HepG2 (cell line): ENCODE results near the gene SLC2A4. TPM values are rescaled to one million over a fixed set of nuclear protein-coding genes. Genes with fewer than 3 reads are reported as not detected.
A peak's percentile ranks its signal among the peaks of the same experiment; 100 is the strongest.

Experiments used
- BCL3 ChIP-seq: sonication (generic); formaldehyde crosslinking; IDR thresholded peaks from 2 replicates; pipeline ENCODE4 v1.5.1; 2020; ENCODE audit warnings: mild to moderate bottlenecking, missing genetic modification reagents, moderate library complexity
- CBFB ChIP-seq: sonication (generic); formaldehyde crosslinking; IDR thresholded peaks from 2 replicates; pipeline ENCODE4 v1.4.0; 2020; ENCODE audit warnings: missing genetic modification reagents
- ELF1 ChIP-seq: sonication (generic); formaldehyde crosslinking; IDR thresholded peaks from 2 replicates; pipeline ENCODE4 v1.4.0; 2020; ENCODE audit warnings: missing genetic modification reagents
- ELF3 ChIP-seq: IDR thresholded peaks from 2 replicates; pipeline ENCODE4 v1.6.1; 2016; ENCODE audit warnings: missing genetic modification reagents, missing compliant biosample characterization
- GATAD1 ChIP-seq: IDR thresholded peaks from 2 replicates; pipeline ENCODE4 v1.6.1; 2016; ENCODE audit warnings: missing genetic modification reagents, missing compliant biosample characterization
- MAZ ChIP-seq, 2 experiments: sonication (generic) in 1 of 2; formaldehyde crosslinking in 1 of 2; IDR thresholded peaks; 2 replicates each; pipeline versions ENCODE4 v1.5.0 to v1.6.1; 2012 to 2020; ENCODE audit warnings: low read depth in 2 of 2, mild to moderate bottlenecking in 2 of 2, borderline replicate concordance in 1 of 2, improper control_type of control experiment in 1 of 2, low read length in 1 of 2, missing genetic modification reagents in 1 of 2, moderate library complexity in 1 of 2
- NKX3-1 ChIP-seq: sonication (generic); formaldehyde crosslinking; IDR thresholded peaks from 2 replicates; pipeline ENCODE4 v1.5.0; 2020; ENCODE audit warnings: missing genetic modification reagents
- NR0B2 ChIP-seq: sonication (generic); formaldehyde crosslinking; IDR thresholded peaks from 2 replicates; pipeline ENCODE4 v1.4.0; 2020; ENCODE audit warnings: mild to moderate bottlenecking, missing genetic modification reagents
- REPIN1 ChIP-seq: sonication (generic); formaldehyde crosslinking; IDR thresholded peaks from 2 replicates; pipeline ENCODE4 v1.8.0; 2022; ENCODE audit warnings: missing genetic modification reagents, low read depth, mild to moderate bottlenecking, borderline replicate concordance
- TFDP2 ChIP-seq: sonication (generic); formaldehyde crosslinking; IDR thresholded peaks from 2 replicates; pipeline ENCODE4 v1.4.0; 2020; ENCODE audit warnings: missing genetic modification reagents
- TSC22D2 ChIP-seq: sonication (generic); formaldehyde crosslinking; IDR thresholded peaks from 2 replicates; pipeline ENCODE4 v1.5.1; 2020; ENCODE audit warnings: missing genetic modification reagents, mild to moderate bottlenecking, borderline replicate concordance
- ZBTB2 ChIP-seq: sonication (generic); formaldehyde crosslinking; IDR thresholded peaks from 2 replicates; pipeline ENCODE4 v1.8.0; 2022; ENCODE audit warnings: low read depth, missing genetic modification reagents
- ZBTB7A ChIP-seq: sonication (generic); formaldehyde crosslinking; IDR thresholded peaks from 2 replicates; pipeline ENCODE4 v1.8.0; 2022; ENCODE audit warnings: mild to moderate bottlenecking, missing genetic modification reagents
- ZHX1 ChIP-seq: sonication (generic); formaldehyde crosslinking; IDR thresholded peaks from 2 replicates; pipeline ENCODE4 v1.8.1; 2022; ENCODE audit warnings: low read depth, mild to moderate bottlenecking, missing genetic modification reagents
- ZNF451 ChIP-seq: sonication (generic); formaldehyde crosslinking; IDR thresholded peaks from 2 replicates; pipeline ENCODE4 v1.5.0; 2020; ENCODE audit warnings: mild to moderate bottlenecking, missing genetic modification reagents
- ZNF563 ChIP-seq: sonication (generic); formaldehyde crosslinking; IDR thresholded peaks from 2 replicates; pipeline ENCODE4 v1.8.0; 2022; ENCODE audit warnings: mild to moderate bottlenecking, moderate library complexity, missing genetic modification reagents
- ZNF766 ChIP-seq: sonication (generic); formaldehyde crosslinking; IDR thresholded peaks from 2 replicates; pipeline ENCODE4 v1.5.0; 2020; ENCODE audit warnings: missing genetic modification reagents, borderline replicate concordance
- ZSCAN29 ChIP-seq: sonication (generic); formaldehyde crosslinking; conservative IDR thresholded peaks from 2 replicates; pipeline ENCODE4 v1.4.0; 2020; ENCODE audit warnings: mild to moderate bottlenecking, missing genetic modification reagents
- ZUFSP ChIP-seq: sonication (generic); formaldehyde crosslinking; IDR thresholded peaks from 2 replicates; pipeline ENCODE4 v1.9.0; 2021; ENCODE audit warnings: missing genetic modification reagents, mild to moderate bottlenecking, borderline replicate concordance
- polyA plus RNA-seq, 8 experiments: library from polyadenylated mRNA; depleted of rRNA in 3 of 8; stranded (reverse) in 7 of 8; unstranded in 1 of 8; fragments of >200 nt; fragmentation: Illumina TruSeq in 4 of 8; extraction: Trizol in 4 of 8; gene quantifications; 2 replicates each; pipeline versions ENCODE4 v1.2.1 to v1.2.3, GENCODE V29; 2011 to 2016; ENCODE audit warnings: low read depth in 4 of 8, missing spikeins in 1 of 8, mixed read lengths in 1 of 8; ENCODE audit not compliant: insufficient read depth in 1 of 8
- total RNA-seq, 5 experiments: library from RNA; depleted of rRNA; stranded (reverse); fragments of >200 nt; fragmentation: Illumina TruSeq; extraction: Trizol; gene quantifications; 2 replicates each; pipeline ENCODE4 v1.2.3, GENCODE V29; 2016; ENCODE audit warnings: low read depth in 1 of 5

SLC2A4 gene
- total and polyA plus RNA-seq, 2 of the 13 experiments (the other 11 are each of a cell fraction or from before 2014, with no cell fraction given), result 4.9 to 5.8 TPM

GRCh38 chr17:7296189-7296861, 14.8 kb downstream of the SLC2A4 start (continued):
- TF ChIP-seq TSC22D2 (CRISPR knock-in tag) (peak; percentile 36; the same call in 1 of the 2 replicates), NR0B2 (CRISPR knock-in tag) (peak; percentile 77), CBFB (CRISPR knock-in tag) (peak; percentile 79; the same call in 1 of the 2 replicates), ZNF451 (CRISPR knock-in tag) (no peak), TFDP2 (CRISPR knock-in tag) (peak; percentile 63; the same call in 1 of the 2 replicates), GATAD1 (0 out of 2 replicates have a peak, but pooled peaks have one; percentile 29), MAZ (IDR thresholded peaks at IDR 0.05; ENCODE audit: borderline replicate concordance, low read depth, low read length) (no peak), MAZ (CRISPR knock-in tag; IDR thresholded peaks at IDR 0.05; ENCODE audit: low read depth) (peak; percentile 82), ELF3 (CRISPR knock-in tag) (peak; percentile 52; the same call in 1 of the 2 replicates), ZBTB2 (CRISPR knock-in tag) (no peak), ZHX1 (CRISPR knock-in tag) (peak; percentile 62; the same call in 1 of the 2 replicates), ZUFSP (CRISPR knock-in tag) (no peak), BCL3 (CRISPR knock-in tag) (no peak; the same call in 1 of the 2 replicates), ZNF766 (CRISPR knock-in tag) (peak; percentile 64; the same call in 1 of the 2 replicates), ELF1 (CRISPR knock-in tag) (peak; percentile 34; the same call in 1 of the 2 replicates), ZSCAN29 (no peak), REPIN1 (CRISPR knock-in tag) (peak; percentile 26; the same call in 1 of the 2 replicates), ZBTB7A (CRISPR knock-in tag) (no peak), ZNF563 (CRISPR knock-in tag) (peak; percentile 80), NKX3-1 (CRISPR knock-in tag) (0 out of 2 replicates have a peak, but pooled peaks have one; percentile 51)
